ENCODE measurements around the gene GRID1.
"Not testable (repeated sequence)": the region's sequence is repeated elsewhere in the genome, so short reads cannot be mapped to it uniquely, and the experiment has no call there.

Gene GRID1

DNA sequence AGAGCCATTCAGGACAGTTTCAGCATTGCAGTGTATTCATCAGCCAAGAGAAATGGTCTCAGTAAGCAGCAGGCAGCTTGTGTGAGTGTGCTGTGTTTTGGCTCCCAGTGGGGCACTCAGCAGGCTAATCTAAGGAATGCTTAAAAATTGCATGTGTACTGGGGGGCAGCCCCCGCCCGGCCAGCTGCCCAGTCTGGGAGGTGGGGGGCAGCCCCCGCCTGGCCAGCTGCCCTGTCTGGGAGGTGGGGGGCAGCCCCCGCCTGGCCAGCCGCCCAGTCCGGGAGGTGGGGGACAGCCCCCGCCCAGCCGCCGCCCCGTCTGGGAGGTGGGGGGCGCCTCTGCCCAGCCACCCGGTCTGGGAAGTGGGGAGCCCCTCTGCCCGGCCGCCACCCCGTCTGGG is 116.2 kb downstream of the GRID1 start:
- DNase-seq, result no peak

GRCh38 chr10:86249794-86250193 is 116.8 kb downstream of the GRID1 start:
- no peak for DNase-seq

- no peak for DNase-seq
Observed at GRCh38 chr10:86248062-86248461, 118.5 kb downstream of the GRID1 start.

GRCh38 chr10:86247588-86247987 is 119.0 kb downstream of the GRID1 start:
- no peak for DNase-seq

GRCh38 chr10:86247073-86247472 is 119.5 kb downstream of the GRID1 start:
- no peak for DNase-seq

GRCh38 chr10:86246279-86246940 is 120.2 kb downstream of the GRID1 start:
- DNase-seq, result no peak

GRCh38 chr10:86245015-86245394 is 121.6 kb downstream of the GRID1 start:
- DNase-seq, result no peak

GRCh38 chr10:86244297-86245014 is 122.1 kb downstream of the GRID1 start:
- no peak for DNase-seq

- DNase-seq, result no peak
Observed at GRCh38 chr10:86243651-86244155, 122.9 kb downstream of the GRID1 start.

- DNase-seq, result no peak
Observed at GRCh38 chr10:86242761-86243160, 123.8 kb downstream of the GRID1 start.

DNA sequence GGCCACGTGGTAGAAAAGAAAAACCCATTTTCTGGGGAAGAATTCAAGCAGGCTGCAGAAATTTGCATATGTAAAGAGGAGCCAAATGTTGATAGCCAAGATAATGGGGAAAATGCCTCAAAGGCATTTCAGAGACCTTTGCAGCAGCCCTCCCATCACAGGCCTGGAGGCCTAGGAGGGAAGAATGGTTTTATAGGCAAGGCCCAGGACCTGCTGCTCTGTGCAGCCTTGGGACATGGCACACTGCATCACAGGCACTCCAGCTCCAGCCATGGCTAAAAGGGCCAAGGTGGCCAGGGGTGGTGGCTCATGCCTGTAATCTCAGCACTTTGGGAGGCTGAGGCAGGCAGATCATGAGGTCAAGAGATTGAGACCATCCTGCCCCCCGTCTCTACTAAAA is 128.5 kb downstream of the GRID1 start:
- not testable (repeated sequence) for DNase-seq

GRCh38 chr10:86234541-86235270 is 131.9 kb downstream of the GRID1 start:
- DNase-seq, result no peak

- no peak for DNase-seq
Observed at GRCh38 chr10:86234107-86234506, 132.5 kb downstream of the GRID1 start.

DNA sequence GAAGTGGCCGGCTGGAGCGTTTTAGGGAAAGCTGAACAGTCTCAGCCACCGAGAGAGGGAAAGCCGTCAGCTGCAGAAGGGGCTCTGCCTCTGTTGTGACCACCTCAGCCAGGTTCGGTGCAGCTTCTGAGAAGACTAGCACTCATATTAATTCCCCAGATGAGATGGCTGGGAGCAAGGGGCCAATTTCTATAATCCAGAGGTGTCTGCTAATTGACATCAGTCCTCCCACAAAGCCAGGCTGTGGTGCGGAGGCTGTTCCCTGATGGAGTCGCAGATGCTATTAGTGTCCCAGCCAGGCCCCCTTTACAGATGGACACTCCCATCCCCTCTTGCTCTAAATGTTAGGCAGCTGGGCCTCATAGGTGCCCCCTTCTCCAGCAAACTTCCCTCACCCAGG is 133.5 kb downstream of the GRID1 start:
- no peak for DNase-seq

DNA sequence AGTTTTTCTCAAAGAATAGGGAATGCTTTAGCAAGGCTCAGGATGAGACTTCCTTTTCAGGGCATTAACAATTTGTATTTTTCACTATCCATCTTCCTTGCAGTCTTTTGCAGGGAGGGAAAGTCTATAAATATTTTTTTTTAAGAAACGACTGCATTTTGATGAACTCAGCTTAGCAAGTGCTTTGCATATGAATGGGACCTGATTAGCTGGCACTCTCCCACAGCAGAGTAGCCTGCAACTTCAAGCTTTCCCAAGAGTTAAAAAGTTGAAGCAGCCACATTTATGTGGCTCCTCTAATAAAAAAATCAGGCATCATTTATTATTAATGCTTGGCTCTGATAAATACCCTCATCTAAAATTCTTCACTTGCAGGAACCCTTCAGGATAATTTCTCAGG is 134.0 kb downstream of the GRID1 start:
- DNase-seq, result no peak

DNA sequence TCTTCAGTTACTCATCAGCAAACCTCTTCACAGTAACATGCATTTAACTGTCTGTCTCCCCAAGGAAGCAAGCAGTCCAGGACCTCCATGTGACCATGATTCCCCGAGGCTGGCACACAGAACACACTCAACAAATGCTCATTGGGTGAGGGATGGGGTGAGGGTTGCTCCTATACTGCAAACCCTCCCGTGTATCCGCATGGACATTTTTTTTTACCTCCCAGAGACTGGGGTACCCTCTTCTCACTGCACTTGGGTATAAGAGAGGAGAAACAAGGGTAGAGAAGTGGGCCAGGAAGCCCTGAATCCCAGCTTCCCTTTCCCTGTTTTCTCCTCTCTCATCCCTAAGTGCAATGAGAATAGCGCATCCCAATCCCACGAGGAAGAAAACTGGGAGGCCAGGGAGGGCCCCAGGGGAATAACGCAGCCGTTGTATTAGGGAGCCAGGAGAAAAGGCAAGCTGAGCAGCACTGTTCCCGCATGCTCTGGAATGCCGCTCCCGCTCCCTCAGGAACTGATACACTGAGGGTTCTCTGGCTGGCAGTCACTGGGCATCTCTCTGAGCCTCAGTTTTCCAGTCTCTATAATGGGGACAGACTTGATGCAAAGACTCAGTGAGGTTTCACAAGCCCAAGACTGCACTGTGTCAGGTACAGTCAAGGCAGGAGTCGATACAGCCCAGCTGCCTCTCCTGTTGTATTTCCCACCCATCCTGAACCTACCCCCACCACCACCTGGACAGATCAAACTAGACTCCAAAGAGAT is 134.6 kb downstream of the GRID1 start:
- no peak for DNase-seq

GRCh38 chr10:86230557-86231180 is 135.9 kb downstream of the GRID1 start:
- no peak for DNase-seq

GRCh38 chr10:86229811-86230556 is 136.6 kb downstream of the GRID1 start:
- DNase-seq, result no peak

- no peak for DNase-seq
Observed at GRCh38 chr10:86229376-86229775, 137.2 kb downstream of the GRID1 start.

GRCh38 chr10:86227501-86228258 is 138.9 kb downstream of the GRID1 start:
- DNase-seq, result no peak

GRCh38 chr10:86226781-86227201 is 139.8 kb downstream of the GRID1 start:
- DNase-seq, result no peak
